Effector memory CD8-positive, alpha-beta T cell (primary cell): ENCODE measurements around the gene RNF138.
"Not testable (repeated sequence)": the region's sequence is repeated elsewhere in the genome, so short reads cannot be mapped to it uniquely, and the experiment has no call there.

Source experiments
- ATAC-seq: fragments of 150-1000 bp; cut with Tn5 transposase; replicated peaks from 2 replicates; pipeline ENCODE4 v1.10.0; 2021; ENCODE audit warnings: mild to moderate bottlenecking, moderate library complexity
- DNase-seq, 3 experiments: peaks; one replicate each; pipeline ENCODE4 v3.0.0; 2021
- H3K27ac Mint-ChIP-seq, 2 donors: one replicate each; pipeline ENCODE4 v1.8.0; 2022; ENCODE audit warnings: mild to moderate bottlenecking in 2 of 2, mixed read lengths in 2 of 2, moderate library complexity in 2 of 2
- H3K27me3 Mint-ChIP-seq, 2 donors: one replicate each; pipeline ENCODE4 v1.8.0; 2022; ENCODE audit warnings: mixed read lengths in 2 of 2
- H3K36me3 Mint-ChIP-seq: one replicate; pipeline ENCODE4 v1.8.0; 2022; ENCODE audit warnings: mild to moderate bottlenecking, moderate library complexity, mixed read lengths; ENCODE audit not compliant: insufficient read depth
- H3K4me1 Mint-ChIP-seq, 2 donors: one replicate each; pipeline ENCODE4 v1.8.0; 2022; ENCODE audit warnings: low read depth in 2 of 2, mixed read lengths in 2 of 2
- H3K4me3 Mint-ChIP-seq, 2 donors: one replicate each; pipeline ENCODE4 v1.8.0; 2022; ENCODE audit warnings: mild to moderate bottlenecking in 2 of 2, mixed read lengths in 2 of 2, moderate library complexity in 2 of 2
- H3K9me3 Mint-ChIP-seq, 2 donors: one replicate each; pipeline ENCODE4 v1.8.0; 2022; ENCODE audit warnings: mixed read lengths in 2 of 2

Gene RNF138

DNA sequence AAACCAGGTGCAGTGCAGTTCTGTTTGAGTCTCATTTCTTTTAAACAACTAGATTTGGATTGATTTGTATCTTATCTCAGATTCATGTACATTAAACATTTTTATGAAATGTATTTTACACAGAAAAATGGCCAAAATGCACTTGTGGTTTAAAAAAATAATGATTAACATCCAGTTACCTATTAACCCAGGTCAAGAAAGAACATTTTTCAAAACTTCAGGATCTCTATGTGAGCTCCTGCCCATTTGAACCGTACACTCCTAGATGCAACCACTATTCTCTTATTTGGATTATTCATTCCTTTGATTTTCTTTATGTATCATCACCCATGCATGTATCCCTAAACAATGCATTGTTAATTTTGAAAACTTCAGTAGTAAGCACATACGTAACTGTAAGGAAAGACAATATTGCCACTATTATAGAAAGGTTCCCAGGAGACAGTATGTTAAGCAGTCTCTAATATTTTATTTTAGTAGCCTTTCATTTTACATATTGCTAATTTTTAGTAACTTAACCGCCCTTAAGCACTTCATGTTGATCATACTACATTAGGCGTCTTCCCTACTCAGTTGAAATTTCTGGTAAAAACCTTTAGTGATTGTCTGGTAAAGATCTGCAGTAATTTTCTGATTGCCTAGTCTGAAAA is 22.7 kb downstream of the RNF138 start:
- Mint-ChIP-seq H3K36me3 (peaks cover 77% of the 10 kb centered on the region), H3K9me3 (no peaks in the 10 kb centered on the region), H3K27me3 (no peaks in the 10 kb centered on the region), H3K4me3 (no peak overlapping the region), H3K4me1 (peaks cover 8 to 25% of the 10 kb centered on the region in 2 donors), H3K27ac (no peak overlapping the region)
- ATAC-seq (no peak), DNase-seq (no peak)

DNA sequence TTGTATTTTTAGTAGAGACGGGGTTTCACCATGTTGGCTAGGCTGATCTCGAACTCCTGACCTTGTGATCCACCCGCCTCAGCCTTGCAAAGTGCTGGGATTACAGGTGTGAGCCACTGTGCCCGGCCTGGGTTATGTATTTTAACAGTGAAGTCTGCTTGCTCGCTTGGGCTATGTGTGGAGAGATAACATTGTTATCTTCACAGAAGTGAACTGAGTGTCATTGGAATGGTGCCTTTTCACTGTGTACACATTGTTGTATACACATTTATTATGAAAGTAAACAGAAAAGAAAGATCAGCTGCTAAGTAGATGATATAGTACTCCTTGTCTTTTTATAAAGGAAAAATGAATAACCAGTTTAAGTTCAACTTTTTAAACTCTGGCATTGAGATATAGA is 30.4 kb downstream of the RNF138 start:
- H3K9me3 Mint-ChIP-seq: no peaks in the 10 kb centered on the region
- peaks cover 79% of the 10 kb centered on the region for H3K36me3 Mint-ChIP-seq
- H3K27ac Mint-ChIP-seq: no peak overlapping the region
- H3K27me3 Mint-ChIP-seq: no peaks in the 10 kb centered on the region
- H3K4me3 Mint-ChIP-seq: no peak overlapping the region
- no peak for DNase-seq
- H3K4me1 Mint-ChIP-seq: peaks cover 2 to 20% of the 10 kb centered on the region in 2 donors
- ATAC-seq: no peak

DNA sequence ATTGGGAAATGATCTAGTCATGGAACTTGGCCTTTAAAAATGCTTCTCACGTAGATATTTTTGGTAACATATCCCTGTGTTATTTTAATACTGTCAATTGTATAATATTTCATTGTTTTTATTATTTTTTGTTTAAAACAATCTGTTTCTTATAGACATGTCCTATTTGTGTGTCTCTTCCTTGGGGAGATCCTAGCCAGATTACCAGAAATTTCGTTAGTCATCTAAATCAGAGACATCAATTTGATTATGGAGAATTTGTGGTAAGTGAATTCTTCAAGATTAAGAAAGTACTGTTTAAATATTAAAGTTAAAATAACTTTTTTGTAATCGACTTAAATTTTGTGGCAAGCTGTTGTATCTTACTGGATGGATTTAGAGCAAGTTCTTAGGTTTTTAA is 34.9 kb downstream of the RNF138 start:
- H3K27me3 Mint-ChIP-seq: no peaks in the 10 kb centered on the region
- no peak for DNase-seq
- H3K4me3 Mint-ChIP-seq: no peak overlapping the region
- peaks cover 80% of the 10 kb centered on the region for H3K36me3 Mint-ChIP-seq
- H3K4me1 Mint-ChIP-seq: peaks cover 0 to 5% of the 10 kb centered on the region in 2 donors
- H3K27ac Mint-ChIP-seq: peak overlapping the region in 1 of 2 donors; percentile 25
- H3K9me3 Mint-ChIP-seq: no peaks in the 10 kb centered on the region
- ATAC-seq: no peak

DNA sequence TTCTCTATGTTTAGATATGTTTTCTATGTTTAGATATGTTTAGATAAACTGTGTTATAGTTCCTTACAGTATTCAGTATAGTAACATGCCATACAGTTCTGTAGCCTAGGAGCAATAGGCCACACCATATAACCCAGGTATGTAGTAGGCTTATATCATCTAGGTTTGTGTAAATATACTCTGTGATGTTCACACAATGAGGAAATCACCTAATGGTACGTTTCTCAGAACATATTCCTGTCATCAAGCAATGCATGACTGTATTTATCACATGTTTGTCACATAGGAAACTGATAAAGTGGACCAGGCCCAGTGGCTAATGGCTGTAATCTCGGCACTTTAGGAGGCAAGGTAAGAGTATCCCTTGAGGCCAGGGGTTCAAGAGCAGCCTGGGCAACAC is 44.0 kb downstream of the RNF138 start:
- Mint-ChIP-seq H3K4me1 (peaks cover 0 to 3% of the 10 kb centered on the region in 2 donors), H3K27ac (peak overlapping the region in 1 of 2 donors; percentile 80), H3K27me3 (no peaks in the 10 kb centered on the region), H3K4me3 (no peak overlapping the region), H3K9me3 (no peaks in the 10 kb centered on the region), H3K36me3 (peaks cover 34% of the 10 kb centered on the region)
- ATAC-seq: no peak
- DNase-seq: no peak

DNA sequence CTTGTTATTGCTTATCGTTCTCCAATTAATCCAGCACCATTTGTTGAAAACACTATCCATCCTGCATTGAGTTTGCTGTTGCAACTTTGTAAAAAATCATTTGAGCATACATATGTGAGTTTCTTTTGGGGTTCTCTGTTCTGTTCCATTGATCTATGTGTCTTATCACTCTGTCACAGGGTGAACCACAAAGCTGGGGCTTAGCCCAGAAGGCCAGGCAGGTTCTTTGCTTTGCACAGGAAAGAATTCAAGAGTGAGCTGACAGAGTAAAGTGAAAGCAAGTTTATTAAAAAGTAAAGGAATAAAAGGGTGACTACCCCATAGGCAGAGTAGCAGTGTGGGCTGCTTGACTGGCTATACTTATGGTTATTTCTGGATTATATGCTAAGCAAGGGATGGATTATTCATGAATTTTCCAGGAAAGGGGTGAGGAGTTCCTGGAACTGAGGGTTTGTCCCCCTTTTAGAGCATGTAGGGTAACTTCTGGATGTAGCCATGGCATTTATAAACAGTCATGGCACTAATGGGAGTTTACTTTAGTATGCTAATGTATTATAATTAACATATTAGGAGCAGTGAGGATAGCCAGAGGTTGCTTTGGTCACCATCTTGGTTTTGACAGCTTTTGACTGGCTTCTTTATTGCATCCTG is 46.8 kb downstream of the RNF138 start:
- peak overlapping the region in 1 of 2 donors; percentile 62 for H3K27ac Mint-ChIP-seq
- no peaks in the 10 kb centered on the region for H3K27me3 Mint-ChIP-seq
- DNase-seq (no peak), ATAC-seq (no peak)
- no peak overlapping the region for H3K4me3 Mint-ChIP-seq
- no peaks in the 10 kb centered on the region for H3K9me3 Mint-ChIP-seq
- H3K4me1 Mint-ChIP-seq: peaks cover 0 to 3% of the 10 kb centered on the region in 2 donors
- peaks cover 16% of the 10 kb centered on the region for H3K36me3 Mint-ChIP-seq

DNA sequence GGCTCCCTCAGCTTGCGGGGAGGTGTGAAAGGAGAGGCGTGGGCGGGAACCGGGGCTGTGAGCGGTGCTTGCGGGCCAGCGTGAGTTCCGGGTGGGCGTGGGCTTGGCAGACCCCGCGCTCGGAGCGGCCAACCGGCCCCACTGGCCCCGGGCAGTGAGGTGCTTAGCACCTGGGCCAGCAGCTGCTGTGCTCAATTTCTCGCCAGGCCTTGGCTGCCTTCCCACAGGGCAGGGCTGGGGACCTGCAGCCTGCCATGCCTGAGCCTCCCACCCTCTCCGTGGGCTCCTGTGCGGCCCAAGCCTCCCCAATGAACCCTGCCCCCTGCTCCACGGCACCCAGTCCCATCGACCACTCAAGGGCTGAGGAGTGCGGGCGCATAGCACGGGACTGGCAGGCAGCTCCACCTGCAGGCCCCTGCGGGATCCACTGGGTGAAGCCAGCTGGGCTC is 48.2 kb downstream of the RNF138 start:
- H3K27me3 Mint-ChIP-seq: no peaks in the 10 kb centered on the region
- H3K4me3 Mint-ChIP-seq: no peak overlapping the region
- ATAC-seq (no peak), DNase-seq (no peak)
- no peak overlapping the region for H3K27ac Mint-ChIP-seq
- H3K9me3 Mint-ChIP-seq: no peaks in the 10 kb centered on the region
- peaks cover 0 to 3% of the 10 kb centered on the region in 2 donors for H3K4me1 Mint-ChIP-seq
- peaks cover 13% of the 10 kb centered on the region for H3K36me3 Mint-ChIP-seq

DNA sequence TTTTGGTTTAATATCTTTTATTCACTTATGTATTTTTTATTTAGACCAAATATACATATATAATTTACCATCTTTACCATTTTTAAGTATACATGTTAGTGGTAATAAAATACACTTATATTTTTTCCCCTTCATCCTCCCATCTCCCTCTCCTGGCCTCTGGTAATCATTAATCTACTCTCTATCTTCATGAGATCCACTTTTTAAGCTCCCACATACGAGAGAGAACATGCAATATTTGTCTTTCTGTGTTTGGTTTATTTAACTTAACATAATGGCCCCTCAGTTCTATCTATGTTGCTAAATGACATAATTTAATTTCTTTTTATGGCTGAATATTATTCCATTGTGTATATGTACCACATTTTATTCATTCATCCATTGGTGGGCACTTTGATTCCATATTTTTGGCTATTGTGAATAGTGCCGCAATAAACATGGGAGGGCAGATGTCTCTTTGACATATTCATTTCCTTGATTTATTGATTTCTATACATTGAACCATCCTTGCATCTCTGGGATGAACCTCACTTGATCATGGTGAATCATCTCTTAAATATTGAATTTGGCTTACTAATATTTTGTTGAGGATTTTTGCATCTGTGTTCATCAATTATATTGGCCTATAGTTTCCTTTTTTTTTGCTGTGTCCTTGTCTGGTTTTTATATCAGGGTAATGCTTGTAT is 56.7 kb downstream of the RNF138 start:
- Mint-ChIP-seq H3K9me3 (no peaks in the 10 kb centered on the region), H3K4me3 (no peak overlapping the region), H3K36me3 (no peaks in the 10 kb centered on the region), H3K27me3 (peaks cover 0 to 5% of the 10 kb centered on the region in 2 donors), H3K27ac (peak overlapping the region in 1 of 2 donors; percentile 32), H3K4me1 (no peaks in the 10 kb centered on the region)
- no peak for ATAC-seq
- no peak for DNase-seq

DNA sequence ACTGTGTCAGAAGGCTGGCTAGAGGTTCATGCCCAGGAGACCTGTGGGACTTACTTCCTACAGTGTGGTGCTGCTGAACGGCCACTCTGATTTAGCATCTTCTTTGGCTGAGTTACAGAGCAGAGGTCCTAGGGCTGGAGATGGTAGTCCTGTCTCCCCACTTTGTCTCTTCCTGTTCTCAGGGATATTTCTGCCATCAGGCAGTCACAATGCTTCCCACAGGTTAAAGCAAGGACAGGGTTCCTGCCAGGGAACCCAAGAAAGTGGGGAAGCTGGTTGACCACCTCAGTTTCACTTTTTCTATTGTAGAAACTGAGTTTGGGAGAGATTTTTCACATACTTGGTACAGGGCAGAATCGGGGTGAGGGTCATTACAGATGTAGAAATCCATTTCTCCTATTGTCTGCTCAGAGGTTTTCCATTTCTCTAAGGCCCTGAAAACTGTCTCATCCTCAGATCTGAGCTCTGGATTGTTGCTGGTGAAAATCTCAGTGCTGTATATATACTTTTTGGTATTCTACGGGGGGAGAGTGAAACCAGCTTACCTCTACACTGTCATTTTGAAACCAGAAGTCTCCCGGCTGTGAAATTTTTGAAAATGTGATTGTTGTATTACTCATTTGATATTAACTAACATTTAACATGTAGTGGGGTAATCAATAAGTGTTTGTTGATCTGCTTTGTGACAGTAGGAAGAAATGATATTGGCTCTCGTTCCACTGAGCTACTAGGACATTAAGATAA is 61.2 kb downstream of the RNF138 start:
- ATAC-seq: no peak
- no peak for DNase-seq
- Mint-ChIP-seq H3K36me3 (no peaks in the 10 kb centered on the region), H3K27me3 (peaks cover 7 to 8% of the 10 kb centered on the region in 2 donors), H3K9me3 (no peaks in the 10 kb centered on the region), H3K4me3 (no peak overlapping the region), H3K27ac (no peak overlapping the region), H3K4me1 (peaks cover under 1 to 3% of the 10 kb centered on the region in 2 donors)

DNA sequence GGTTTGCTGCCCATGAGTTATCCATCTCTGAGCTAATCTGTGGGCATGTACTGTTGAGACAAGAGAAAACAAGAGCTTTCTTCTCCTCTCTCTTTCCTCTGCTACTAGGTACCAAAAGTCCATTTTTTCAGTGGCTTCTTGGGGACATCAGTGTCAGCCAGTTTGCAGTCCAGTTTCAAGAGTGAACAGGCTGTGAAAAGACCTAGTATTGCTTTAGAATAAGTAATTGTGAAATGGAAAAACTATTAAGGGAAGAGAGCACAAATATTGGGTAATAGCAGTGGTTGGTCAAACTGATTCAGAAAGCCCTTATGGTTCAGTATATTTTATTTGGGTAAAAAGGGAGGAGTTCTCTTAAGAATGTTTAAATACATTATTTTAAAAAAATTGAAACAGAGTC is 65.2 kb downstream of the RNF138 start:
- H3K27me3 Mint-ChIP-seq: peaks cover 7 to 8% of the 10 kb centered on the region in 2 donors
- DNase-seq (no peak), ATAC-seq (no peak)
- no peak overlapping the region for H3K4me3 Mint-ChIP-seq
- no peaks in the 10 kb centered on the region for H3K9me3 Mint-ChIP-seq
- peaks cover 6 to 7% of the 10 kb centered on the region in 2 donors for H3K4me1 Mint-ChIP-seq
- peaks cover 2% of the 10 kb centered on the region for H3K36me3 Mint-ChIP-seq
- H3K27ac Mint-ChIP-seq: no peak overlapping the region

DNA sequence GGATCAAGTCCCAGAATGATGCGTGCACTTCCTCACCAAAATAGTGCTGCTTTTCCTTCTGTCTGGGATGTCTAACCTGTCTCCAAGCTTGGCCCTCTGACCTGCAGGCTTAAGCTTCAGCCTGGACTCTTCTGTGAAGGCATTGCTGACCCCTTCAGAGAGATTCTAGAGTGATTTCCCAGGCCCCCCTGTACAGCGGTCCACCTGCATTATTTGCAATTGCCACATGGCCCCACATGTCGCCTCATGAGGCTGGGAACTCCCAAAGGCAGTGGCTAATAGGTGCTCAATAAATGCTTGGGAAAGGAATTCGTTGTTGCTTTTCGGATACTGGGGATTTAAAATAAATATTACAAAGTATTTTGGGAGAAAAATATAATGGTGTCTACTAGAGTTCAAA is 65.9 kb downstream of the RNF138 start:
- Mint-ChIP-seq H3K4me3 (peak overlapping the region; percentile 60 to 71), H3K4me1 (peaks cover 6 to 7% of the 10 kb centered on the region in 2 donors), H3K9me3 (no peaks in the 10 kb centered on the region), H3K36me3 (peaks cover 2% of the 10 kb centered on the region), H3K27me3 (peaks cover 7 to 8% of the 10 kb centered on the region in 2 donors), H3K27ac (no peak overlapping the region)
- ATAC-seq: no peak
- no peak for DNase-seq

DNA sequence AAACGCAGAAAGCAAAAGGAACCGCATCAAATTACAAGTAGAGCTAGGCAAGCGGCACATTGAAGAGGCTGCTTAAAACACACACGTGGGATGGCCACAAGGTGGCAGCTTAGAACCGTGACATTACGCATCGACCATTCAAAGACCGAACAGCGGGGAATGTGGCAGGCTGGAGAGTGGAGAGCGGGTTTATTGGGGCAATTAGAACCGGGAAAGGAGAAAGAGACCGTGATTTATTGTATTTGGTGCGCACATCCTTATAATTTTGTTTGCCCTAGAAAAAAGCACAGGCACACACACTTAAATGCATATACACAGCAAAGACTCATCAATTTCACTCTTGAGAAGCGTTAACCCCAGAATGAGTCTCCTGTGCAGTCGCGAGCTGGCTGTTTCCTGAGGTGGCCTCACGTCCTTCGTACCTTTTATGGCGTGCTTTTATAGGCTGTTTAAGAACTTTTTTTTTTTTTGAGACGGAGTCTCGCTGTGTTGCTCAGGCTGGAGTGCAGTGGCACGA is 66.5 kb downstream of the RNF138 start:
- Mint-ChIP-seq H3K4me3 (peak overlapping the region; percentile 60 to 71), H3K36me3 (peaks cover 2% of the 10 kb centered on the region), H3K27ac (no peak overlapping the region), H3K4me1 (peaks cover 6 to 7% of the 10 kb centered on the region in 2 donors), H3K9me3 (no peaks in the 10 kb centered on the region), H3K27me3 (peaks cover 4 to 8% of the 10 kb centered on the region in 2 donors)
- DNase-seq (peak; percentile 59 to 62 (median 61)), ATAC-seq (peak; percentile 92)

DNA sequence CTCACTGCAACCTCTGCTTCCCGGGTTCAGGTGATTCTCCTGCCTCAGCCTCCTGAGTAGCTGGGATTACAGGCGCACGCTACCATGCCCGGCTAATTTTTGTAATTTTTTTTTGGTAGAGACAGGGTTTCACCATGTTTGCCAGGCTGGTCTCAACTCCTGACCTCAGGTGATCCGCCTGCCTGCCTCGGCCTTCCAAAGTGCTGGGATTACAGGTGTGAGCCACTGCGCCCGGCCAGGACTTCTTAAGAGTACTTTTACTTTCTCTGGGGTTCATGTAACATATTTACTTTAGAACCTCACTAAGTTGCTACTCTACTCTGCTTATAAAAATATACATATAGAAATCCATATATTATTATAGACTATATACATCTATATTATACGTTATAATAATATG is 67.0 kb downstream of the RNF138 start:
- not testable (repeated sequence) for H3K27ac Mint-ChIP-seq, H3K4me1 Mint-ChIP-seq, H3K9me3 Mint-ChIP-seq, DNase-seq, ATAC-seq, H3K36me3 Mint-ChIP-seq, H3K27me3 Mint-ChIP-seq
- peak overlapping the region; percentile 60 to 71 for H3K4me3 Mint-ChIP-seq

DNA sequence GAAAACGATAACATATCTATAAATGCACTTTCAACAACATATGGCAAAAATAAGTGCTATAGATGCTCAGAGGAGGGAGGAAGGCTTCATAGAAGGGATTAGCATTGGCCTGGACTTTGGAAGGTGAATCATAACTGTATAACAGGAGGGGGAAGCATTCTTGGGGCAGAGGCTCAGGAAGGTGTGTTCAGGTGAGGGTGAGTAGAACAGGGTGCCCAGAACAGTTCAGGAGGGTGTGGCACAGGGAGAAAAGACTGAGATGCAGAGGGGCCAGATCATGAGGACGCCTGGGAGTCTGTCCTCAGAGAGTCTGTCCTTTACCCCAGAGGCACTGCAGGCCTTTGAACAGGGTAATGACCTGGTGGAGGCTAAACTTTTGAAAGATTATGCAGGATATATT is 68.9 kb downstream of the RNF138 start:
- no peak for ATAC-seq
- no peak for DNase-seq
- Mint-ChIP-seq H3K27ac (no peak overlapping the region), H3K27me3 (peaks cover 0 to 7% of the 10 kb centered on the region in 2 donors), H3K4me1 (peaks cover 6 to 7% of the 10 kb centered on the region in 2 donors), H3K4me3 (no peak overlapping the region), H3K36me3 (peaks cover 2% of the 10 kb centered on the region), H3K9me3 (no peaks in the 10 kb centered on the region)
